HepG2 (cell line): Measurements from ENCODE around the gene SAMD15.
"Not testable (repeated sequence)": the region's sequence is repeated elsewhere in the genome, so short reads cannot be mapped to it uniquely, and the experiment has no call there.

Source experiments
- ZKSCAN1 ChIP-seq: fragments of 150-350 bp; IDR thresholded peaks from 2 replicates; pipeline ENCODE4 v1.6.1; 2014; ENCODE audit warnings: low read length
- ZNF138 ChIP-seq: sonication (generic); formaldehyde crosslinking; IDR thresholded peaks from 2 replicates; pipeline ENCODE4 v1.5.0; 2020; ENCODE audit warnings: mild to moderate bottlenecking, low read depth, missing genetic modification reagents
- ZNF841 ChIP-seq: sonication (generic); formaldehyde crosslinking; IDR thresholded peaks from 2 replicates; pipeline ENCODE4 v1.8.1; 2023; ENCODE audit warnings: missing genetic modification reagents, borderline replicate concordance

DNA sequence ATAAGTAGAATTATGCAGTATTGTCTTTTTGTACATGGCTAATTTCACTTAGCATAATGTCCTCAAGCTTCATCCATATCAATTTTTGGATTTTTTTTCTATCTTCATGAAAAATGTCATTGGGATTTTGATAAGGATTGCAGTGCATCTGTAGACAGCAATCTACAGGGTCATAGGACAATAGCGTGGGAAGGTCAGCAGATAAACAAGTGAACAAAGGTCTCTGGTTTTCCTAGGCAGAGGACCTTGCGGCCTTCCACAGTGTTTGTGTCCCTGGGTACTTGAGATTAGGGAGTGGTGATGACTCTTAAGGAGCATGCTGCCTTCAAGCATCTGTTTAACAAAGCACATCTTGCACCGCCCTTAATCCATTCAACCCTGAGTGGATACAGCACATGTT is 38.9 kb downstream of the SAMD15 start:
- not testable (repeated sequence) for TF ChIP-seq ZNF138 (CRISPR knock-in tag); ZKSCAN1; ZNF841 (CRISPR knock-in tag)
